T-helper 1 cell treated with Interleukin-12 subunit alpha and Interleukin-12 subunit beta and Interleukin-4 antibody, amounts not matched to agents 30 ng/mL and 1 ng/mL, for 36 hours (primary cell): ENCODE data around the gene VASH1. TPM values are rescaled to one million over a fixed set of nuclear protein-coding genes. Genes with fewer than 3 reads are reported as not detected.

Experiments used
- intact Hi-C: fragments of 100-400 bp; cut with micrococcal nuclease; formaldehyde crosslinking; loops from one replicate; pipeline ENCODE4 v1.15.1; 2024
- total RNA-seq: library from RNA; stranded (reverse); gene quantifications from 2 replicates; pipeline ENCODE4 v1.2.3, GENCODE V29; 2022

VASH1 gene
- total RNA-seq, 1 donor from 2014 or later = 5.0 TPM

DNA sequence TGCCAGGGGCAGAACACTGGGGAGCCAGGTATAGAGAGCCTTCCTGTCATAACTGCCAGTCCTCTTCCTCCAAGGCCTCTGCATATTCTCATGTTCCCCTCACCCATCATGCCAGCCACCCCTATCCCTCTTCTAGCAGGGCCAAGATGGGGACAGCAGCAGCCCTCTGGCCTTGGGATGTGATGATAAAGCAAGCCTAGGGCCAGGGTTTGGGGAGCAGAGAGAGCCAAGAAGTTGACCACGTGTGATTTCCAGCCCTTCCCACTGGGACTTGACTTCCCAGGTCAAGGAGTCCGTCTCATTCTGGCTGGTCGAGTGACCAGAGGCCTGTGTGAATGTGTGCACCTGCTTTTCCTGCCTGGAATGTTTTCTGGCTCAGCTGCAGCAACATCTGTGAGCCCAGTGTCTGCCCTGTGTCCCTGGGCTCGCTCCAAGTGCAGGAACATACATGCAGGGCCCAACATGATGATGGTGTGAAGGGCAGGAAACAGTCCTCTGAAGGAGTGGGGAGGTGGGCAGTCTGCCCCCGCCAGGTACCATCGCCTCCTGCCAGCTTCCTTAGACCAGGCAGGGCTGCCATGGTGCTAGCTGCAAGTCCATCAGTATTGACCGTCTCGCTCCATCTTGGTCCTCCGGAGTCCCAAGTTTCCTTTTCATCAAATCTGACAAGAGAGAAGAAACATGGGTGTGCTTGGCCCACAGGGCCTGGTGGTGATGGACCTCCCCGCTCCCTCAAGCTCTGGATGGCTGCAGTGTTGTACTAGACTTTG is 21.0 kb downstream of the VASH1 start:
- intact Hi-C loops = loop anchor here (1.0 kb wide), 1 partner anchor 14 kb away; no protein-coding TSS in a partner anchor

DNA sequence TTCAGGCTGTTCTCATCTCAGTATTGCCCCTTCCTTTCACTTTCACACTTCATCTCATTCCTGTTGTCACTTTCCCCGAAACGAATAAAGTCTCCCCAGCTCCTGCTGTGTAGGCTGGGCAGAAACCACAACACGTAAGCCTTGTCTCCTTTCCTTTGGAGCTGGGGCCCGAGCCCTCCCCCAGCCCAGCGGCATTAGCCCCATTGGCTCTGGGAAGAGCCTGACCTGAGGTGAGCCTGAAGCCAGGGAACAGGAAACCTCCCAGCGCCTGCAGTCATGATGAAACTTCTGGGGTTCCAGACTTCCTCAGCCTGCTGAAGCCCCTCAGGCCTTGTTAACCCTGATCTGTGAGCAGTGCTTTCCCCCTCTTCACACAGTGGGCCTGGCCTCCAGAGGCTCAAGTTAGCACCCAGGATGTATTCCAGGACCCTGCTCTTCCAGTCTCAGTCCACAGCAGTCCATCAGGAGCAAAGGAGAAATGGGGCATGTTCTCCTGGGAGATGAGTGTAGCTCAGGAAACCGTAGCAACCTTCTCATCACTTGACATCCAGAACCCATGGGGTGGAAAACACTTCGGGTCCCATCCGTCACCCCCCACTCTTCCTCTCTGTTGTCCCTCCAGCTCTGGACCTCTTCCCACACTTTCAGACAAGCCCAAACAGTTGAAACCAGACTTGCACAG is 21.8 kb downstream of the VASH1 start:
- intact Hi-C loops = loop anchor here (1.0 kb wide), 1 partner anchor 15 kb away; no protein-coding TSS in a partner anchor

DNA sequence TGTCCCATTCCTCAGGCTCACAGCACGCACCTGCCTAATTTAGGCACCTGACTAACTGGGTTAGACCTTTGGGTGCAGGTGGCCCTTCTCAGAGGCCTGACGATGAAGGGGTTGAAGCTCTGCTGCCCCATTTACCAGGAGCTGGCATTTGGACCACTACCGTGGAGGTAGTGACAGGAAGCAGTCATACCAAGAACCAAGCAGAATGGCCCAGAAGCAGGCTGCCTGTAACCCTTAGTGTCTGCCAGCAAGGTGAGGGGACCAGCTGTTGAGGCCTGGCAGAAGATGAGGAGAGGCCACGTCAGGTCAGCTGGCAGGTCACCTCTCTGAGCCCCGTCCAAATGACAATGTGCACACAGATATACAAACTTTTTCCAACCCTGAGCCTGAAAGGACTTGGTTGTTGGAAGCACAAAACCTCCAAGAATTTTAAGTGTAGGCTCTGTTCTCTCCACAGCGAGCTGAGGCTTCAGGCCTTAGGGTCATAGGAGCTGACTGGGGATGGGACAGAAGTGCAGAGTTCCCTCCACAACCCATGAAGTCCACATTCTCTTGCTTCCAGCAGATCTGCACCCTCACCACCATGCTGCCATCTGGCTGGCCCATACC is 23.1 kb downstream of the VASH1 start:
- intact Hi-C loops = loop anchor here (1.0 to 2.0 kb wide), 2 partner anchors 26 to 74 kb away; no protein-coding TSS in a partner anchor

DNA sequence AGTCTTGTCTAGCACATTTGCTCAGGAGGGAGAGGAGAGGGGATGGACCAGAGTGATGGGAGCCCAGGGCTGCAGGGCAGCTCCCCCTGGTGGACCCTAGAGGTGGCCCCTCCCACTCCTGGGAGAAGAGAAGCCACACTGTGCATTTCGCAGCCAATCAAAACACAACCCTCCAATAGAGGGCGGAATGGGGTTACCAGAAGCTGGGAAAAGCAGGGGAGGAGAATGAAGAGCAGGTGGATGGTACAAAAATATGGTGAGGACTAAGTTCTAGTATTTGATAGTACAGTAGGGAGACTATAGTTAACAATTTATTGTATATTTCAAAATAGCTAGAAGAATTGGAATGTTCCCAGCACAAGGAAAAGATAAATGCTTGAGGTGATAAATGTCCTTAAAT is 23.6 kb downstream of the VASH1 start:
- intact Hi-C loops = loop anchor here (1.0 to 2.0 kb wide), 2 partner anchors 26 to 75 kb away; no protein-coding TSS in a partner anchor

- intact Hi-C loops = no loop called here
Measured at GRCh38 chr14:76786601-76787000, 25.3 kb downstream of the VASH1 start.

DNA sequence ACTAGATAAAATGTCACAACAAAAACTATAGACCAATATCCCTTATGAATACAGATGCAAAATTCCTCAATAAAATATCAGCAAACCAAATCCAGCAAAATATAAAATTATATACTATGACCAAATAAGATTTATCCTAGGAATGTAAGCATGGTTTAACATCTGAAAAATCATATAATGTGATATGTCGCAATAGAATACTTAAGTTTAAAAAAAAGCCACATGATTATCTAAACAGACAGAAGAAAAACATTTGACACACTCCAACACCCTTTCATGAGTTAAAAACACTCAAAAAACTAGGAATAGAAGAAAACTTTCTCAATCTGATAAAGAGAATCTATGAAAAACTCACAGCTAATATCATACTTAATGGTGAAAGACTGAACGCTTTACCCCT is 31.2 kb downstream of the VASH1 start:
- intact Hi-C loops = no loop called here

DNA sequence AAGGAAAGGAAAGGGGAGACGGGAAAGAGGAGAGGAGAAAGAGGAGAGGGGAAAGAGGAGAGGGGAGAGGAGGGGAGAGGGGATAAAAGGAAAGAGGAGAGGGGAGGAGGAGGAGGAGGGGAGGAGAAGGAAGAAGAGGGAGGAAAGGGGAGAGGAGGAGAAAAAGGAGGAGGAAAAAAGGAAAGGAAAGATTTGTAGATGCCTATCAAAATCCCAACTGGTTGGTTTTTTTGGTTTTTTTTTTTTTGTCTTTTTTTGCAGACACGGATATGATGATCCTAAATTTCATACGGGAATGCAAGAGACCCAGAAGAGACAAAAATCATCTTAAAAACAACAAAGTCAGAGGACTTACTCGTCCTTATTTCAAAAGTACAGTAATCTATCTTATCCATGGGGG is 32.1 kb downstream of the VASH1 start:
- intact Hi-C loops = no loop called here

DNA sequence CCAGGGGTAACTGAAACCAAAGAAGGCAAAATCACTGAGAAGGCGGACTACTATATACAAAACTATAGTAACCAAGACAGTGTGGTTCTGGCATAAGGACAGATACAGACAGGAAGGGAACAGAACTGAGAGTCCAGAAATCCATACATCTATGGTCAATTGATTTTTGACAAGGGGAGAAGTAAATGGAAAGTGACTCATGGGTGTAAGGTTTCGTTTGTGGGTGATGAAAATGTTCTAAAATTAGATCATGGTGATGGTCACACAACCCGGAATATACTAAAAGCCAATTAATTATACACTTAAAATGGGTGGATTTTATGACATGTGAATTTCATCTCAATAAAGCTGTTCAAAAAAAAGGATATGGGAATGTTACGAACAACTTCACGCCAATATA is 32.7 kb downstream of the VASH1 start:
- intact Hi-C loops = no loop called here

- intact Hi-C loops = no loop called here
Measured at GRCh38 chr14:76806446-76806845, 45.2 kb downstream of the VASH1 start.

DNA sequence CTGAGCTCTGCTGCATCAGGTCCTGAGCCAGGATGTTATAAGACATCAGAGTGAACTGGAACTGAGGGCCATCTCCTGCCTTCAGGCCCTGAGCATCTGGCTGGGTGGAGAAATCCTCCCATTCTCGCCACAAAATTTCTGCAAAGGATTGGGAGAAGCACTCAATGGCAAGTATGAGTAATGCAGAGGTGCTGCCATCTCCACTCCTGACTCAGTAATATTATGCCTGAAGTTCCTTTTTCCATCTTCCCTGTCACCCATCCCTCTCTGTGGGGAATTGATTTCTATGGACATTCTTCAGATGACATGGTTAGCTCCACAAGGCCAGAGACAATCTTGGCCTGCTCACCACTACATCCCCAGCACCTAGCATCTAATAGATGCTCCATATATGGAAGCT is 46.7 kb downstream of the VASH1 start:
- intact Hi-C loops = no loop called here

DNA sequence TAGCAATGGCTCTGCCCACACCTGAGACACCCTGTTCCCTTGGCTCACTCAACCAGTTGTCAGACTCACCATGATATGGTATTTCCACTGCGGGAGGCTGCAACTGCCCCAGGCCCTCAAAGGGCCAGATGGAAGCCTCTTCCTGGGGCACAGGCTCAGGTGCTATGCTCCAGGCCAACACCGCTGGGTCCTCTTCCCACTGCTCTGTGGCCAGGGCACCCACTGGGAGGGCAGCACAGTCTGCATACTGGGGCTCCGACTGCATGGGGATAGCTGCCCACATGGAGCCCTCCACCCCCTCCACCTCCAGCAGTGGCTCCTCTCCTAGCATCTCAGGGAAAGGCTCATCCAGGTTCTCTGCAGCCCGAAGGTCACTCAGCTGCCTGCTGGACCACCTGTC is 47.7 kb downstream of the VASH1 start:
- intact Hi-C loops = no loop called here

DNA sequence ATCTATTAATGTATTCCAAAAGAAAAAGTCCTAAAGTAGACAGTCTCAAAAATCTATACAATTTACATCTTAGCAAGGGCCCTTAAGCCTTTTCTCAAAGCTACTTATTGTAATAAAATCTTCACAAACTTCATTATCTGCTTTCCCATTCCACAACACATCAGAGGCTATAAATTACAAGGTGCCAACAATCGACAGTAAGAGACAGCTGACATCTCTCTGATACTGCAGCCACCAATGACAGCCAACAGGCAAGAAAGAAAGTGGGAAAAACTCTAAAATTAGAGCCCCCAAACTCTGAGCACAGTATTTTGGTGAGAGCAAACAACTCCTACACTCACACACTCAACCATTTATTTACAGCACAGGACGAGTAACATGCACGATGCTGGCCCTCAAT is 49.3 kb downstream of the VASH1 start:
- intact Hi-C loops = loop anchor here (2.0 to 5.0 kb wide), 3 partner anchors 26 to 897 kb away; partner anchors contain the start of genes ALKBH1 and SLIRP

DNA sequence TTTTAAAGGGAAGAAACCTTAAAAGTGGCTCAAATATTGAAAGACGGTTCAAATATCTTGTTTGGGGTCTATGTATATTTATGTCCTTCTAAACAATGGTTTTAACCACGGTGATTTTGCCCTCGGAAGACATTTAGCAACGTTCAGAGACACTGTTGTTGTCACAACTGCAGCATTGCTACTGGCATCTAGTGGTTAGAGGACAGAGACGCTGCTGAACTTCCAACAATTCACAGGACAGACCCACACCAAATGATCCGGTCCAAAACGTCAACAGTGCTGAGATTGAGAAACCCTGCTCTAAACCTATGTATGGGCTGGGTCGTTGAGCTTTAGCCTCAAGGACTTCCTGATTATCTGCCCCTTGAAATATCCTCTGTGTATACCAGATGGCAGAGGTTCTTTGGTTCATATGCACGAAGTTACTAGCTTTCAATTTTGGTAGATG is 49.7 kb downstream of the VASH1 start:
- intact Hi-C loops = loop anchor here (1.0 to 5.0 kb wide), 5 partner anchors 26 to 896 kb away; partner anchors contain the start of genes ALKBH1 and SLIRP

DNA sequence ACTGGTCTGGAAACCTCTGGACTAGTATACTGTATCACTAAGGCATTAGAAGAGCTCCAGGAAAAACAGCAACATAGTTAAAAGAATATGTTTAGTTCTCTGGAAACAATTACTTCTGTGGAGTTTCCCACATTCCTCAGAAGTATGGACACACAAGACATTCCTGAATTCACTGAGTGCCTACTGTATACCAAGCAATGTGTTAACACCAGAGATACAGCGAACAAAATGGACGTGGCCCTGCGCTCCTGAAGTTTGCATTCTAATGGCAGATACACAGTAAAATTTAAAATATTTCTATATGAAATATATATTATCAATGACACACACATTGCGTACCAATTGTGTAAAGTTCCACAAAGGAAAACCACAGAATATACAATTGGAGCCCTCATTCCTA is 50.3 kb downstream of the VASH1 start:
- intact Hi-C loops = loop anchor here (1.0 to 5.0 kb wide), 5 partner anchors 27 to 896 kb away; partner anchors contain the start of genes ALKBH1 and SLIRP

DNA sequence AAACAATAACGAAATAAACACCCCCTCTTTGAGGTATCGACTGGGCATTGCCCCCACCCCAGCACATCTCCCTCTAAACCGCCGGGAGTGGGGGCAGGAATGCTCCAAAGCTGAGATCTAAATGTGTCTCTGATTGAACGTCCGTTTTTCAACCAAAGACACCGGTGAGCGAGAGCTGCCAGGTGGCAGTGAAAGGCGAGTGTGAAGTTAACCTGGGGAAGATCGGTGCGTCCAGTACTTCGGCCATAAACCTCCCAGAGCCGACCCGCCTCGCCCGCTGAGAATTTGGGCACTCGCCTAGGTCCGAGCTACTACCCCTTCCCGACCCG is 50.8 kb downstream of the VASH1 start:
- intact Hi-C loops = loop anchor here (1.0 to 5.0 kb wide), 8 partner anchors 151 to 989 kb away; partner anchors contain the start of genes ADCK1, ALKBH1, POMT2 and SLIRP

DNA sequence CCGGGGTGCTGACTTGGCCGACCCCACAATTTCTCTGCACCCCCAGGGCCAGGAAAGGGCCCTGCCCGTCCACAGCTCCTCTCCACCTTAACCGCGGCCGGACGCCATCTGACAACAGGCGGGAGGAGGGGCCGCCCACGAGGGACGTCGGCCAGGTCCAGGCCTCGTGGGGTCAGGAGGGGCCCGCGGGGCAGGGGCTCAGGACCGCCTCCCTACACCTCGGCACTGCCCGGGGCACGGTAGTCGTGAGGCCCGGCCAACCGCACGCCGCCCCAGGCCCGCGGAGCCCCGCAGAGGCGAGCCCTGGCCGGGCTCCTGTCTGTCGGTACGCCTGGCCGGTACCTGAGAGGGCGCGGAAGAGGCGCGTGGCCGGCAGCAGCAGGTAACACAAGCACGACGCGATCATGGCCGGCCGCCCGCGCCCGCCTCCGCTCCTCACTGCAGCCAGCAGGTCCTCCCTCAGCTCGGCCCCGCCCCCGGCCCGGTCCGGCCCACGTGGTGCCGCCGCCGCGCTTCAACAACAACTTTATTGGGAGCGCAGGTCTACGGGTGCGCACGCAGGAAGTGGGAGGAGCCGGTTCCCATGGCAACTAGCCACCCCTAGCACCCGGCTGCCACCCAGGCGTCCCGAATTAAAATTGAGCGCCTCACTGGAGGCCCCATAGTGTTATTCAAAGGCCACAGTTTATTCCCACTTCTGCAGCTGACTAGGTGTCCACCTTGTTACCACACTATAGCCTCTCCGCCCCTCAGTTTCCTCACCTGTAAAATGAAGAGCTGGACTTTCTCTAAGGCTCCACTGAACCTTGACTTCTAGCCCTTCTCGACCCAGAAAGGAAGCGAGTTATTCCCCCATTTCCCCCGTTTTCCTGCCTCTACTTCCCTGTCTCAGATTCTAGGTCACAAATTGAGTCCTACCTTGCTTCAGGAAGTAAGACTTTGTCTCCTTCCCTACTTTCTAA is 51.4 kb downstream of the VASH1 start, which contains the start of gene ANGEL1:
TSS of gene ANGEL1 (minus strand) at position 461 of the 962 bp plus-strand sequence. CDS start at position 406, 55 bp downstream.
- intact Hi-C loops = loop anchor here (1.0 to 5.0 kb wide), 10 partner anchors 32 to 988 kb away; partner anchors contain the start of genes ADCK1, ALKBH1, POMT2 and SLIRP

DNA sequence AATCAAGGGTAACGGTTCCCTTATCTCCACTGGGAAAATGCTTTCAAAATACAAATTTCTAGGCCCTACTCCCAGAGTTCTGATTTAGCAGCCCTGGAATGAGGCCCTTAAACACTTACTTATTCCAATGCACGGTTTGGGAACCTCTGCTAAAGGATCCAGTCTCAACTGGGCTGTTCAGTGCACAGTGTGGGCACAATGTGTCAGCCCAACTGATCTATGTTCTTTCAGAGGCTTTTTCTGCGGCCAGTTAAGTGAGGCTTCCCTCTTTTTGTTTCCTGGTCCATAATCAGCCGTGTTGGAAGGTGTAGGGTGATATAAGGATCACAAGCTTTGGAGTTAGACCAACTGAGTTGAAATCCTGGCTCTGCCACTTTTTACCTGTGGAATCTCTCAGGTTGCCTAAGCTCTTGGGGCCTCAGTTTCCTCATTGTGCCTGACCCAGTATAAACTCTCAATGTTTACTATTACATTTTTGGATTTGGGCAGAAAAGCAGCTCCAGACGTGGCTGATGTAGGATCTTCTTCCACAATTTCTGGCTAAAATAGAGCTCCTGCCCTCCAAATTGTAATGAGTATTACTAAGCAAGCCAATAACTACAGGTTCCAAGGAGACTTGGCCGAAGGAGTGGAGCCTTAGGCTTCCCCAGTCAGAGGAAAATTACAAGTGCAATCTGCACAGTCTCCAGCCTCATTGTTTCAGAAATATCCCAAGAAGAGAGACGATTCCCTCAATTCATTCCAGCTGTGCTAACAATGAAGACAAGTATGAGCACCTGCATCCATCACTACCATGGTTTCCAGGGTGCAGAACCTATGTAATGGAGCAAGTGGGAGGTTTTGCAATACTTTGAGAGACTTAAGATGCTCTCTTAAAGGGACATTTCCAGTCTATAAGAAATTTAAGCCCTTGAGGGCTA is 53.7 kb downstream of the VASH1 start:
- intact Hi-C loops = loop anchor here (5.0 kb wide), 2 partner anchors 227 to 892 kb away; partner anchors contain the start of genes ALKBH1 and SLIRP

DNA sequence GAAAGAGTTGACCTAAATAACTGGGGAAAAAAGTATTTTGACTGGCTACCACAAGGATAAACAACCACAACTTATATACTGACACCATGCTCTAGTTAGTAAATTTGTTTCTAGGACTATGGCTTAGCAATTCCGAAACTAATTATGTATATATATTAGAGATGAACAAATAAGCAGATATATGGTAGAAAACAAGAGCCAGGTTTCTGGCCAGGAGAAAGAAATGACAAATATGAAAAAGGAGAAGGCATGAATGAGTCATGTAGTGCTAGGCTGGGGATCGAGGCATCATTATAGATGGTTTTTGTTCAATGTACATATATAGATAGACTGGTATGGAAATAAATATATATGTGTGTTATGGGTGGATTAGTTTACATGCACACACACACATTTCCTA is 59.4 kb downstream of the VASH1 start:
- intact Hi-C loops = no loop called here

GRCh38 chr14:76826122-76826521 is 64.9 kb downstream of the VASH1 start, which contains the start of gene LRRC74A:
Gene LRRC74A, plus strand, starts transcription at chr14:76826408. Its CDS starts 290 bp downstream, at chr14:76826698.
- intact Hi-C loops = no loop called here
